ENCODE measurements around the gene QPCTL. TPM values are rescaled to one million over a fixed set of nuclear protein-coding genes. Genes with fewer than 3 reads are reported as not detected.

Gene QPCTL
- total and polyA plus RNA-seq, 2 of the 4 experiments (the other 2 are of a cell fraction): 6.6 to 11.5 TPM

DNA sequence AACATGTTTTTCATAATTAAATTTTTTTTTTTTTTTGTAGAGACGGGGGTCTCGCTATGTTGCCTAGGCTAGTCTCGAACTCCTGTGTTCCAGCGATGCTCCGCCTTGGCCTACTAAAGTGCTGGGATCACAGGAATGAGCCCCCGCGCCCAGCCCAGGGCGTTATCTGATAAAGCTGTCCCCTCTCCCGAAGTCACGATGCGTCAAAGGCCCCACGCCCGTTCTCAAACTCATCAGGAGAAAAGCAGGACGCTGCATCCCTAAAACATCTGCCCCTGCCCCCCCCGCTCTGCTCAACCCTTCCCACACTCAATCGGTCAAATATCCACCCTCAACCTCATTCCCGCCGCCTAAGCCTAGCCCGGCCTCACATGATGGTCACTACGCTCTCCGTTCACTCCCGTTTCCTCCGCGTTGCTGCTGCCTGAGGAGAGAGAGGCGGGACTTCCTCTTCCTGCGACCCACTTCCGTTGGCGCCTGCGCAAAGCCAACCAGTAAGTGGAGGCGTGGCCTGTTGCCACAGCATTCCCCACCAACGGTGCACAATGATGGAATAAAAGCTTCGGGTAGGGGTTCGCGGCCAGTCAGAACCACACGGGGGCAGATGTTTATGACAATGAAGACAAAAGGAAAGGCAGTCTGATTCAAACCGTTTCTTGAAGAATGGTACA lies 815 bp upstream of the QPCTL start, which contains the start of gene SNRPD2 (continued):
- TF ChIP-seq SMC3 (IDR thresholded peaks at IDR 0.05; ENCODE audit: low read depth, low read length): peak; percentile 2; the same call in 1 of the 2 replicates
- no peak for TF ChIP-seq CHD1 (IDR thresholded peaks at IDR 0.05; ENCODE audit: low read depth, low read length)
- TF ChIP-seq POLR2A (IDR thresholded peaks at IDR 0.05; ENCODE audit: low read depth, low read length): peak; percentile 93

DNA sequence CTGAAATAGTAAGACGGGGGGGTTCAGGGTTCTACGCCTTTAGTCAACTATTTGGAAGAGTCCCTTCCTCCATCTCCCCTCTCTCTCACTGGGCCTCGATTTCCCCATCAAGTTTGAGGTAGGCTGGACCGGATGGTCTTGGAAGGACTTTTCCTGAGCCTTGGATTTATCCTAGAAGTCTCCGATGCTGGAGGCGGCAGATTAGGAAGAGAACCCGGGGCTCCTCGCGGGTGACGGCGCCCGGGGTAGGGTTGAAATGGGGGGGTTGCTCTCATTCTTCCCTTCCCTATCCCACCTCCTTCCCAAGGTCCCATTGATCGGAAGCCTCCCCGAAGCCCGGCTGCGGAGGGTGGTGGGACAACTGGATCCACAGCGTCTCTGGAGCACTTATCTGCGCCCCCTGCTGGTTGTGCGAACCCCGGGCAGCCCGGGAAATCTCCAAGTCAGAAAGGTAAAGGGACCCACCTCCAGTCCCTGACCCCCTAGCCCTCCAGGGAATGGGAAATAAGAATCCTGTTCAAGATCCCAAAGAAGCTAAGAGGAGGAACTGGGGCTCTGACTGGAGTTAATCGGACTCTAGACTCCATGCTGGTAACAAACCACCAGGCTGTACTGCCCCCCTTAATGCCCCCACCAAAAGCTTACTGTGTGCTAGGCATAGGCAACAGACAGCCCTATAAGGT lies 781 bp downstream of the QPCTL start:
- Histone ChIP-seq H3K4me3 (ENCODE audit: insufficient read depth, low read depth, low read length) (peak overlapping the region; percentile 89), H2AFZ (replicated peaks; ENCODE audit: low read length, poor library complexity) (peak overlapping the region; percentile 94), H3K56ac (ENCODE audit: extremely low read depth, insufficient read depth, low read length) (peak overlapping the region; percentile 27; the same call in 1 of the 2 replicates), H2BK15ac (ENCODE audit: low read depth, low read length) (no peak overlapping the region), H2BK20ac (ENCODE audit: low read depth, low read length) (no peak overlapping the region), H2AK5ac (ENCODE audit: low read depth, low read length) (no peak overlapping the region), H3K79me1 (ENCODE audit: low read depth in 1 of 2, low read length in 2 of 2) (peaks cover 16 to 33% of the 10 kb centered on the region in 2 experiments), H2BK120ac (ENCODE audit: low read depth, low read length) (no peak overlapping the region), H3K36me3 (ENCODE audit: control insufficient read depth, insufficient read depth, low read length) (peaks cover 7% of the 10 kb centered on the region), H4K5ac (ENCODE audit: low read depth, low read length) (peak overlapping the region; percentile 4; the same call in 1 of the 2 replicates), H3K18ac (ENCODE audit: low read depth, low read length) (no peak overlapping the region), H3K14ac (replicated peaks; ENCODE audit: low read depth, low read length) (peak overlapping the region; percentile 80), H4K20me1 (ENCODE audit: insufficient read depth, low read length) (peaks cover 7% of the 10 kb centered on the region; the same call in 1 of the 2 replicates), H3K23ac (ENCODE audit: low read depth, low read length) (peak overlapping the region; percentile 94; the same call in 1 of the 2 replicates), H3K9me1 (ENCODE audit: insufficient read depth, low read length) (peaks cover 4% of the 10 kb centered on the region; the same call in 1 of the 2 replicates), H3K9me3 (ENCODE audit: control insufficient read depth, insufficient read depth, low read length) (no peaks in the 10 kb centered on the region), H3K4ac (ENCODE audit: low read depth, low read length) (peak overlapping the region; percentile 52; the same call in 1 of the 2 replicates), H3K4me1 (ENCODE audit: control insufficient read depth, insufficient read depth, low read length) (peaks cover 4% of the 10 kb centered on the region), H3K27me3 (ENCODE audit: control insufficient read depth, insufficient read depth, low read length) (no peaks in the 10 kb centered on the region), H4K91ac (ENCODE audit: insufficient read depth, low read depth, low read length) (no peak overlapping the region), H3K27ac (ENCODE audit: insufficient read depth, low read length) (peak overlapping the region; percentile 54), H3K4me2 (ENCODE audit: low read depth, low read length) (peak overlapping the region; percentile 95), H2BK5ac (ENCODE audit: low read depth, low read length, poor library complexity, severe bottlenecking) (peak overlapping the region; percentile 12), H3K9ac (ENCODE audit: low read depth, low read length) (peak overlapping the region; percentile 66), H2AK9ac (replicated peaks; ENCODE audit: low read depth, low read length, poor library complexity) (peak overlapping the region; percentile 83), H4K8ac (ENCODE audit: low read depth in 2 of 2, low read length in 2 of 2) (peak overlapping the region in 1 of 2 experiments; percentile 39; a peak in 2 of 4 replicates)
- POLR2A ChIA-PET (ENCODE audit: unreplicated experiment): interaction anchor here (0.5 to 1.4 kb wide), 3 partner anchors 17 to 157 kb away, joined by 3 to 6 read pairs (median 4); partner anchors contain the start of gene SIX5
- dilution Hi-C loops (cut with HindIII; ENCODE audit: low sequenced_read_pairs, unreplicated experiment): no loop called here
- no CpG with 5 or more reads among the region's 22 CpGs for WGBS, 2 experiments (ENCODE audit: extremely low coverage in 2 of 2, insufficient read length in 1 of 2)
- intact Hi-C loops (cut with micrococcal nuclease): loop anchor here (2.0 to 5.0 kb wide), 2 partner anchors 76 to 186 kb away; partner anchors contain the start of genes SIX5 and VASP
- TSS peak; percentile 73 for BruUV-seq (replicated peaks)
- in situ Hi-C loops (cut with MboI; ENCODE audit: low sequenced_read_pairs): no loop called here
- DNase-seq (peak; percentile 57), ATAC-seq (ENCODE audit: low read depth) (peak; percentile 8; the same call in 1 of the 2 replicates)
- CTCF ChIA-PET: interaction anchor here (0.5 to 2.1 kb wide), 11 partner anchors 12 to 254 kb away, joined by 3 to 10 read pairs (median 4); no protein-coding TSS in a partner anchor
- TF ChIP-seq SMC3 (IDR thresholded peaks at IDR 0.05; ENCODE audit: low read depth, low read length) (peak; percentile 59), MAZ (IDR thresholded peaks at IDR 0.05; ENCODE audit: borderline replicate concordance, low read depth, low read length) (peak; percentile 40; the same call in 1 of the 2 replicates), RAD21 (IDR thresholded peaks at IDR 0.05; ENCODE audit: low read length) (peak; percentile 55), MXI1 (IDR thresholded peaks at IDR 0.05; ENCODE audit: borderline replicate concordance, low read depth, low read length) (no peak), BHLHE40 (IDR thresholded peaks at IDR 0.05; ENCODE audit: low read depth, low read length) (no peak)
- TF ChIP-seq, protein P1, sequence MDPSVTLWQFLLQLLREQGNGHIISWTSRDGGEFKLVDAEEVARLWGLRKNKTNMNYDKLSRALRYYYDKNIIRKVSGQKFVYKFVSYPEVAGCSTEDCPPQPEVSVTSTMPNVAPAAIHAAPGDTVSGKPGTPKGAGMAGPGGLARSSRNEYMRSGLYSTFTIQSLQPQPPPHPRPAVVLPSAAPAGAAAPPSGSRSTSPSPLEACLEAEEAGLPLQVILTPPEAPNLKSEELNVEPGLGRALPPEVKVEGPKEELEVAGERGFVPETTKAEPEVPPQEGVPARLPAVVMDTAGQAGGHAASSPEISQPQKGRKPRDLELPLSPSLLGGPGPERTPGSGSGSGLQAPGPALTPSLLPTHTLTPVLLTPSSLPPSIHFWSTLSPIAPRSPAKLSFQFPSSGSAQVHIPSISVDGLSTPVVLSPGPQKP (IDR thresholded peaks at IDR 0.05; ENCODE audit: borderline replicate concordance, low read depth, low read length): no peak
- TF ChIP-seq, protein P2, sequence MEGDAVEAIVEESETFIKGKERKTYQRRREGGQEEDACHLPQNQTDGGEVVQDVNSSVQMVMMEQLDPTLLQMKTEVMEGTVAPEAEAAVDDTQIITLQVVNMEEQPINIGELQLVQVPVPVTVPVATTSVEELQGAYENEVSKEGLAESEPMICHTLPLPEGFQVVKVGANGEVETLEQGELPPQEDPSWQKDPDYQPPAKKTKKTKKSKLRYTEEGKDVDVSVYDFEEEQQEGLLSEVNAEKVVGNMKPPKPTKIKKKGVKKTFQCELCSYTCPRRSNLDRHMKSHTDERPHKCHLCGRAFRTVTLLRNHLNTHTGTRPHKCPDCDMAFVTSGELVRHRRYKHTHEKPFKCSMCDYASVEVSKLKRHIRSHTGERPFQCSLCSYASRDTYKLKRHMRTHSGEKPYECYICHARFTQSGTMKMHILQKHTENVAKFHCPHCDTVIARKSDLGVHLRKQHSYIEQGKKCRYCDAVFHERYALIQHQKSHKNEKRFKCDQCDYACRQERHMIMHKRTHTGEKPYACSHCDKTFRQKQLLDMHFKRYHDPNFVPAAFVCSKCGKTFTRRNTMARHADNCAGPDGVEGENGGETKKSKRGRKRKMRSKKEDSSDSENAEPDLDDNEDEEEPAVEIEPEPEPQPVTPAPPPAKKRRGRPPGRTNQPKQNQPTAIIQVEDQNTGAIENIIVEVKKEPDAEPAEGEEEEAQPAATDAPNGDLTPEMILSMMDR (conservative IDR thresholded peaks at IDR 0.05; ENCODE audit: low read depth, low read length): peak; percentile 84

All from IMR-90 (cell line).